IMR-90 (cell line): Measurements from ENCODE around the gene POR. TPM values are rescaled to one million over a fixed set of nuclear protein-coding genes. Genes with fewer than 3 reads are reported as not detected.
A peak's percentile ranks its signal among the peaks of the same experiment; 100 is the strongest.

Source experiments
- ATAC-seq: fragments of 200-7000 bp; cut with Tn5 transposase; 2 replicates; pipeline ENCODE4 v1.9.1; 2020; ENCODE audit warnings: low read depth, mild to moderate bottlenecking, moderate library complexity
- BruUV-seq: library from RNA; stranded (reverse); fragments of 400-500 nt; replicated peaks from 2 replicates; lab custom pipeline; 2021; lab: Mats Ljungman, UMichigan
- CTCF ChIA-PET: fragments of 300-600 bp; formaldehyde crosslinking; extraction: SDS; loops from one replicate; lab custom pipeline; 2021; ENCODE audit warnings: antibody characterized with exemption; lab: Yijun Ruan, JAX
- POLR2A ChIA-PET: fragments of 300-600 bp; sonication (Branson Sonifier 250); formaldehyde crosslinking; loops from one replicate; lab custom pipeline; 2022; ENCODE audit warnings: antibody characterized with exemption; ENCODE audit not compliant: unreplicated experiment; lab: Charles Lee
- DNase-seq: peaks from one replicate; pipeline ENCODE4 v3.0.0; 2013
- H2AFZ ChIP-seq: replicated peaks from 2 replicates; pipeline ENCODE3; 2013; ENCODE audit warnings: low read length, mild to moderate bottlenecking; ENCODE audit not compliant: poor library complexity
- H2AK5ac ChIP-seq: 2 replicates; pipeline ENCODE4 v1.6.1; 2013; ENCODE audit warnings: low read depth, low read length, inconsistent platforms
- H2AK9ac ChIP-seq: replicated peaks from 2 replicates; pipeline ENCODE3; 2013; ENCODE audit warnings: mild to moderate bottlenecking, low read depth, low read length, moderate library complexity; ENCODE audit not compliant: poor library complexity
- H2BK120ac ChIP-seq: 2 replicates; pipeline ENCODE4 v1.6.1; 2013; ENCODE audit warnings: low read depth, low read length, inconsistent platforms
- H2BK15ac ChIP-seq: 3 replicates; pipeline ENCODE4 v1.6.1; 2013; ENCODE audit warnings: low read depth, low read length, inconsistent platforms
- H2BK20ac ChIP-seq: 2 replicates; pipeline ENCODE4 v1.6.1; 2013; ENCODE audit warnings: low read depth, mild to moderate bottlenecking, inconsistent platforms, low read length, moderate library complexity
- H2BK5ac ChIP-seq: 2 replicates; pipeline ENCODE4 v1.6.1; 2013; ENCODE audit warnings: mild to moderate bottlenecking, low read depth, low read length, inconsistent platforms; ENCODE audit not compliant: poor library complexity, severe bottlenecking
- H3K14ac ChIP-seq: replicated peaks from 2 replicates; pipeline ENCODE4 v1.6.1; 2013; ENCODE audit warnings: low read depth, low read length, inconsistent platforms
- H3K18ac ChIP-seq: 2 replicates; pipeline ENCODE4 v1.6.1; 2013; ENCODE audit warnings: low read depth, low read length, control low read depth
- H3K23ac ChIP-seq: 2 replicates; pipeline ENCODE4 v1.6.1; 2013; ENCODE audit warnings: low read depth, low read length, inconsistent platforms
- H3K27ac ChIP-seq: 2 replicates; pipeline ENCODE4 v1.5.1; 2013; ENCODE audit warnings: mild to moderate bottlenecking, control low read depth, low read length; ENCODE audit not compliant: insufficient read depth
- H3K27me3 ChIP-seq: 2 replicates; pipeline ENCODE4 v1.6.1; 2013; ENCODE audit warnings: low read length; ENCODE audit not compliant: control insufficient read depth, insufficient read depth
- H3K36me3 ChIP-seq: 2 replicates; pipeline ENCODE4 v1.6.1; 2013; ENCODE audit warnings: low read length, mixed read lengths; ENCODE audit not compliant: control insufficient read depth, insufficient read depth
- H3K4ac ChIP-seq: 2 replicates; pipeline ENCODE4 v1.6.1; 2013; ENCODE audit warnings: low read depth, low read length, inconsistent platforms
- H3K4me1 ChIP-seq: 2 replicates; pipeline ENCODE4 v1.6.1; 2013; ENCODE audit warnings: low read length, mixed read lengths; ENCODE audit not compliant: control insufficient read depth, insufficient read depth
- H3K4me2 ChIP-seq: 2 replicates; pipeline ENCODE4 v1.6.1; 2013; ENCODE audit warnings: low read depth, mild to moderate bottlenecking, control low read depth, low read length, moderate library complexity
- H3K4me3 ChIP-seq: 2 replicates; pipeline ENCODE4 v1.5.1; 2013; ENCODE audit warnings: low read depth, mild to moderate bottlenecking, control low read depth, low read length, moderate library complexity; ENCODE audit not compliant: insufficient read depth
- H3K56ac ChIP-seq: 2 replicates; pipeline ENCODE4 v1.6.1; 2013; ENCODE audit warnings: low read length, inconsistent platforms; ENCODE audit not compliant: insufficient read depth; ENCODE audit errors: extremely low read depth
- H3K79me1 ChIP-seq, 2 experiments: 2 replicates each; pipeline ENCODE4 v1.6.1; 2013; ENCODE audit warnings: low read length in 2 of 2, inconsistent platforms in 1 of 2, low read depth in 1 of 2
- H3K9ac ChIP-seq: 2 replicates; pipeline ENCODE4 v1.6.1; 2013; ENCODE audit warnings: low read depth, low read length, control low read depth
- H3K9me1 ChIP-seq: 2 replicates; pipeline ENCODE4 v1.6.1; 2013; ENCODE audit warnings: low read length, inconsistent platforms; ENCODE audit not compliant: insufficient read depth
- H3K9me3 ChIP-seq: 2 replicates; pipeline ENCODE4 v1.6.1; 2013; ENCODE audit warnings: low read length; ENCODE audit not compliant: control insufficient read depth, insufficient read depth
- H4K20me1 ChIP-seq: 2 replicates; pipeline ENCODE4 v1.6.1; 2013; ENCODE audit warnings: low read length, inconsistent platforms; ENCODE audit not compliant: insufficient read depth
- H4K5ac ChIP-seq: 2 replicates; pipeline ENCODE4 v1.6.1; 2013; ENCODE audit warnings: mild to moderate bottlenecking, low read depth, low read length, control low read depth
- H4K8ac ChIP-seq, 2 experiments: 2 replicates each; pipeline ENCODE4 v1.6.1; 2013; ENCODE audit warnings: low read depth in 2 of 2, low read length in 2 of 2, control low read depth in 1 of 2, inconsistent platforms in 1 of 2
- H4K91ac ChIP-seq: 2 replicates; pipeline ENCODE4 v1.6.1; 2013; ENCODE audit warnings: low read depth, low read length, inconsistent platforms; ENCODE audit not compliant: insufficient read depth
- BHLHE40 ChIP-seq: fragments of 150-350 bp; IDR thresholded peaks from 2 replicates; pipeline ENCODE4 v1.6.1; 2016; ENCODE audit warnings: mild to moderate bottlenecking, low read depth, low read length
- CEBPB ChIP-seq: IDR thresholded peaks from 2 replicates; pipeline ENCODE4 v1.6.1; 2012; ENCODE audit warnings: low read depth, low read length, improper control_type of control experiment
- CHD1 ChIP-seq: IDR thresholded peaks from 2 replicates; pipeline ENCODE4 v1.6.1; 2012; ENCODE audit warnings: low read depth, low read length, improper control_type of control experiment
- CTCF ChIP-seq: conservative IDR thresholded peaks from 2 replicates; pipeline ENCODE4 v1.5.1; 2012; ENCODE audit warnings: mild to moderate bottlenecking, low read depth, low read length, improper control_type of control experiment
- FOS ChIP-seq: fragments of 150-350 bp; IDR thresholded peaks from 2 replicates; pipeline ENCODE4 v1.6.1; 2016; ENCODE audit warnings: low read depth, low read length
- MAFK ChIP-seq: IDR thresholded peaks from 2 replicates; pipeline ENCODE4 v1.6.1; 2012; ENCODE audit warnings: low read depth, low read length, improper control_type of control experiment
- MAZ ChIP-seq: IDR thresholded peaks from 2 replicates; pipeline ENCODE4 v1.6.1; 2012; ENCODE audit warnings: low read depth, mild to moderate bottlenecking, low read length, improper control_type of control experiment, moderate library complexity, borderline replicate concordance
- NFE2L2 ChIP-seq: fragments of 150-350 bp; IDR thresholded peaks from 2 replicates; pipeline ENCODE4 v1.6.1; 2016; ENCODE audit warnings: low read depth, mild to moderate bottlenecking, low read length
- POLR2A ChIP-seq: IDR thresholded peaks from 2 replicates; pipeline ENCODE4 v1.6.1; 2012; ENCODE audit warnings: mild to moderate bottlenecking, low read depth, low read length
- RAD21 ChIP-seq: IDR thresholded peaks from 2 replicates; pipeline ENCODE4 v1.6.1; 2012; ENCODE audit warnings: low read length, improper control_type of control experiment
- RCOR1 ChIP-seq: IDR thresholded peaks from 2 replicates; pipeline ENCODE4 v1.6.1; 2012; ENCODE audit warnings: mild to moderate bottlenecking, low read length, improper control_type of control experiment; ENCODE audit not compliant: insufficient replicate concordance
- RFX5 ChIP-seq: IDR thresholded peaks from 2 replicates; pipeline ENCODE4 v1.8.0; 2012; ENCODE audit warnings: low read depth, mild to moderate bottlenecking, low read length, moderate library complexity
- SMC3 ChIP-seq: fragments of 150-350 bp; IDR thresholded peaks from 2 replicates; pipeline ENCODE4 v1.6.1; 2016; ENCODE audit warnings: low read depth, mild to moderate bottlenecking, antibody characterized with exemption, low read length, moderate library complexity
- WGBS, 2 experiments: methylation state at CpG; one replicate each; pipeline versions ENCODE4 v1.1.5 to v1.1.7; 2013; ENCODE audit warnings: missing lambda C conversion rate in 2 of 2; ENCODE audit not compliant: insufficient read length in 1 of 2; ENCODE audit errors: extremely low coverage in 2 of 2; 5-methylcytosine and 5-hydroxymethylcytosine counted together
- dilution Hi-C: fragments of 300-500 bp; cut with HindIII; formaldehyde crosslinking; loops from one replicate; pipeline ENCODE4 v1.14.3; 2018; ENCODE audit warnings: low sequenced_read_pairs; ENCODE audit not compliant: unreplicated experiment
- in situ Hi-C: fragments of 300-500 bp; cut with MboI; formaldehyde crosslinking; loops from 3 replicates; pipeline ENCODE4 v1.14.3; 2019; ENCODE audit warnings: low sequenced_read_pairs, inconsistent platforms, mixed read lengths
- intact Hi-C: fragments of 100-400 bp; cut with micrococcal nuclease; formaldehyde crosslinking; loops from 2 replicates; pipeline ENCODE4 v1.10.0; 2022
- polyA plus RNA-seq, 3 experiments: library from polyadenylated mRNA; depleted of rRNA; stranded (reverse); fragments of >200 nt; gene quantifications; 2 replicates each; pipeline ENCODE4 v1.2.3, GENCODE V29; 2012; ENCODE audit warnings: low replicate concordance in 1 of 3
- total RNA-seq: library from RNA; depleted of rRNA; stranded (reverse); fragments of >200 nt; gene quantifications from 2 replicates; pipeline ENCODE4 v1.2.3, GENCODE V29; 2012
- TF ChIP-seq, protein P1 (sequence below): fragments of 150-350 bp; IDR thresholded peaks from 2 replicates; pipeline ENCODE4 v1.6.1; 2017; ENCODE audit warnings: mild to moderate bottlenecking, antibody characterized with exemption, low read length, low read depth
- TF ChIP-seq, protein P2 (sequence below): fragments of 150-350 bp; IDR thresholded peaks from 2 replicates; pipeline ENCODE4 v1.6.1; 2016; ENCODE audit warnings: low read depth, mild to moderate bottlenecking, low read length, moderate library complexity, borderline replicate concordance

Gene POR
- total and polyA plus RNA-seq, 2 of the 4 experiments (the other 2 are of a cell fraction): 25.5 to 42.2 TPM

DNA sequence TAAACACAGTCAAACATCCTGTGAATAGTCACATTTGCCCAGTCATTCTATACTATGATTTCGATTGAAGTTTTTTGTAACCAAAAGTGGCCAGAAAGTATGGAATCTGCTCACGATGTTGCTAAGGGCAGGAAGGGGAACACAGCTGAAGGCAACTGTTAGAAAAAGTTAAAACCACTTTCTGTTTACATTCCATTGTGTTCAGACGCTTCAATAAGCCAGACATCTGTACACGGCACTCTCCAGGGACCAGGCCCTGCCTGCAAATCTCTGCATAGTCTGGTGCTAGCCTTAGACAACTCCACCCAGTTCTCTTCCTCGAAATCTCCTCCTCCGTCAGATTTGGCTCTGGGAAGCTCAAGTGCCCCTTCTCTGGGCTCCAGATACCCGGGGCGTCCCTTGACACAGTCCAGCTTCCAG lies 96.5 kb downstream of the POR start:
- Histone ChIP-seq H4K91ac (peak overlapping the region; percentile 26; the same call in 1 of the 2 replicates), H4K8ac (peak overlapping the region in 1 of 2 experiments; percentile 23; a peak in 1 of 4 replicates), H3K9me1 (peaks cover 18% of the 10 kb centered on the region), H3K9me3 (no peaks in the 10 kb centered on the region), H3K23ac (peak overlapping the region; percentile 39; the same call in 1 of the 2 replicates), H3K4me3 (no peak overlapping the region), H3K27ac (peak overlapping the region; percentile 60), H3K27me3 (no peaks in the 10 kb centered on the region), H3K18ac (no peak overlapping the region), H3K56ac (no peak overlapping the region), H3K14ac (peak overlapping the region; percentile 38; the same call in 1 of the 2 replicates), H4K5ac (no peak overlapping the region), H2BK20ac (peak overlapping the region; percentile 31; the same call in 1 of the 2 replicates), H3K9ac (no peak overlapping the region), H3K79me1 (peaks cover 0 to 20% of the 10 kb centered on the region in 2 experiments; a peak in 2 of 4 replicates), H3K4me2 (peak overlapping the region; percentile 59), H4K20me1 (0 out of 2 replicates have a peak, but pooled peaks cover 4% of the 10 kb centered on the region), H2AK9ac (peak overlapping the region; percentile 84), H2AK5ac (no peak overlapping the region), H3K36me3 (peaks cover 3% of the 10 kb centered on the region; the same call in 1 of the 2 replicates), H3K4ac (peak overlapping the region; percentile 79), H2AFZ (peak overlapping the region; percentile 69), H3K4me1 (peaks cover 20% of the 10 kb centered on the region), H2BK120ac (peak overlapping the region; percentile 69), H2BK15ac (peak overlapping the region; percentile 82; the same call in 1 of the 3 replicates), H2BK5ac (peak overlapping the region; percentile 69)
- no TSS peak for BruUV-seq
- intact Hi-C loops (loop anchor here (5.0 to 10.0 kb wide), 2 partner anchors 97 to 234 kb away; partner anchors contain the start of gene POR), dilution Hi-C loops (no loop called here), in situ Hi-C loops (no loop called here)
- 0% methylated on average over 2 of the region's 8 CpGs; no CpG with 5 or more reads in 1 of the 2 experiments for WGBS, 2 experiments
- DNase-seq: peak; percentile 90
- ChIA-PET CTCF (interaction anchor here (1.1 to 2.6 kb wide), 2 partner anchors 9 to 39 kb away, joined by 4 to 9 read pairs; no protein-coding TSS in a partner anchor), POLR2A (interaction anchor here (0.7 kb wide), 1 partner anchor 144 kb away, joined by 3 read pairs; no protein-coding TSS in a partner anchor)
- peak; percentile 96 for ATAC-seq
- TF ChIP-seq MAFK (0 out of 2 replicates have a peak, but pooled peaks have one; percentile 13), CTCF (no peak), FOS (no peak; the same call in 1 of the 2 replicates), RFX5 (peak; percentile 20; the same call in 1 of the 2 replicates), BHLHE40 (no peak), RCOR1 (no peak), SMC3 (no peak), POLR2A (no peak), CHD1 (no peak), RAD21 (no peak), CEBPB (no peak), MAZ (no peak), NFE2L2 (peak; percentile 88)
- TF ChIP-seq, protein P1, sequence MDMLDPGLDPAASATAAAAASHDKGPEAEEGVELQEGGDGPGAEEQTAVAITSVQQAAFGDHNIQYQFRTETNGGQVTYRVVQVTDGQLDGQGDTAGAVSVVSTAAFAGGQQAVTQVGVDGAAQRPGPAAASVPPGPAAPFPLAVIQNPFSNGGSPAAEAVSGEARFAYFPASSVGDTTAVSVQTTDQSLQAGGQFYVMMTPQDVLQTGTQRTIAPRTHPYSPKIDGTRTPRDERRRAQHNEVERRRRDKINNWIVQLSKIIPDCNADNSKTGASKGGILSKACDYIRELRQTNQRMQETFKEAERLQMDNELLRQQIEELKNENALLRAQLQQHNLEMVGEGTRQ: no peak
- TF ChIP-seq, protein P2, sequence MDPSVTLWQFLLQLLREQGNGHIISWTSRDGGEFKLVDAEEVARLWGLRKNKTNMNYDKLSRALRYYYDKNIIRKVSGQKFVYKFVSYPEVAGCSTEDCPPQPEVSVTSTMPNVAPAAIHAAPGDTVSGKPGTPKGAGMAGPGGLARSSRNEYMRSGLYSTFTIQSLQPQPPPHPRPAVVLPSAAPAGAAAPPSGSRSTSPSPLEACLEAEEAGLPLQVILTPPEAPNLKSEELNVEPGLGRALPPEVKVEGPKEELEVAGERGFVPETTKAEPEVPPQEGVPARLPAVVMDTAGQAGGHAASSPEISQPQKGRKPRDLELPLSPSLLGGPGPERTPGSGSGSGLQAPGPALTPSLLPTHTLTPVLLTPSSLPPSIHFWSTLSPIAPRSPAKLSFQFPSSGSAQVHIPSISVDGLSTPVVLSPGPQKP: no peak
